Jurkat, Clone E6-1 (cell line): Measurements from ENCODE around the gene MYBPH.
A peak's percentile ranks its signal among the peaks of the same experiment; 100 is the strongest.

Experiments used
- DNase-seq: peaks from one replicate; pipeline ENCODE4 v3.0.0-alpha.2; 2011; ENCODE audit warnings: low read depth, low spot score
- H3K4me3 ChIP-seq: 2 replicates; pipeline ENCODE4 v1.5.1; 2011; ENCODE audit warnings: mild to moderate bottlenecking, low read length, control low read depth, moderate library complexity

MYBPH gene

DNA sequence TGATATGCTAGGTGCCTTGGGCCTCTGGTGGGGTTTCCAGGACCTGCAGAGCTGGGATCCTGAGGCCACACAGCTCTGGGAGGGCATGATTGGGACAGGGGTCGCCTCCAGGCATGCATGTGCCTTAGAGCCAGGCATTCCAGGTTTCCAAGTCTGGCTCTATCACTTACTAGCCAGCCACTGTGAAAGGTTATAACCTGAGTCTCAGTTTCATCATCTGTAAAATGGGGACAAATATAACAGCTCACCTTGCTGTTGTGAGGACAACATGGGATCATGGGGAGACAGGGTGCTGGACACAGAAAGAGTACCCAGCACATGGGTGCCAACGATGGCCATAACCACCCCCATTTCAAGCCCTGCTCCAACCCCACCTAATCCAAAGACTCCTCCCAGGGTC, 8.2 kb upstream of the MYBPH start:
- H3K4me3 ChIP-seq = no peak overlapping the region
- no peak for DNase-seq

DNA sequence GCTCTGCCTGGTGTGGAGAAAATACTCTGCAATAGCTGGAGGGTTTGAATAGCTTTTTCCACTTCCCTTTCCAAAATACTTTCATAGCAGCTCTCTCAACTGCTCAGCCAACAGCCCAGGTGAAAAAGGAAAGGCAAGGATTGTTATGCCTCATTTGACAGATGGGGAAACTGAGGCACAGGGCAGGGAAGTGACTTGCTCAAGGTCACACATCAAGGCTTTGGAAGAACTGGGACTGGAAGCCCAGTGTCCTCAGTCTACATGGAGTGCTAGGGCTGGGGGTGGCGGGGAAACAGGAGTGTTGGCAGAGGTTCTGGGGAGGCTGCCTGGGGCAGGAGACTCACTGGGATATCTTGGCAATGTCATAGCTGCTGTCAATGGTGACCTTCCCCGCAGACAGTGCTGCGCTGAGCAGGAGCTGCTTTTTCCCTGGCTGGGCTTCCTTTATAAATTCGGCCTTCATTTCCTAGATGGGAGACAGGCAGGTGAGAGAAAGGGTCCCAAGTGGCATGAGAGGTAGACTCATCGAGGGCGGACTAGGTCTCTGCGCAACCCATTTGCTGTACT, 6.8 kb upstream of the MYBPH start:
- no peak for DNase-seq
- H3K4me3 ChIP-seq = no peak overlapping the region

- no peak for DNase-seq
- no peak overlapping the region for H3K4me3 ChIP-seq
These were observed 6.2 kb upstream of the MYBPH start for GRCh38 chr1:203181586-203182386.

DNA sequence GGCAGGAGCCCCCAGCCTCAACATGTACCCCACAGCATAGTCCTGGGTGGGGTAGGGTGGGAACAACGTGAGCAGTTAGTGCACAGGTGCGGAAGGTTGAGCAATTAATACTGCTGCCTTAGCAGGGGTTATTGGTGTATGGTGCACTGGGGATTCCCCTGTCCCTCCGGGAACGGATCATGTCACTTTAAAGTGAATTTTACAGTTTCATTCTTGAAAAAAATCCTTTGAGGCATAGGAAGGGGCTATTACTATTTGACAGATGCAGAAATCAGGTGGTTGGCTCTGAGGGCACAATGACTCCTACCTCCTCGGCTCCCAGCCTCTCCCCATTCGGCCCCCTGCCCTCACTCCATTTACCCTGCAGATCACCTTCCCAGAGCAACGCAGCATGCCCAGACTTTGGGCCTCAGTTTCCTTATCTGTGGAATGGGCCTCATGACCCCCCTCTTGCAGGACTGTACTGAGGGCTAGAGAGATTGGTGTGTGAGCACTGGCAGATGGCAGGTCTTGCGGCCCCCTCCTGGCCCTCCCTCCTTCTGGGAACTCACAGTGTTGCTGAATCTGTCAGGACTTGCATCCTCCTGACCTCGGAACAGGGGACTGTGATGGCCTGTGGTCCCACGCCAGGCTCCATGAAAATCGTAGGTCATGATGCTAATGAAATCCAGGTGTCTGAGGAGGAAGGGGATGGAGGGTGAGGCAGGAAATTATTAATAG, 5.1 kb upstream of the MYBPH start:
- no peak overlapping the region for H3K4me3 ChIP-seq
- no peak for DNase-seq

GRCh38 chr1:203179667-203180005, 4.0 kb upstream of the MYBPH start:
- no peak for DNase-seq
- H3K4me3 ChIP-seq = no peak overlapping the region

DNA sequence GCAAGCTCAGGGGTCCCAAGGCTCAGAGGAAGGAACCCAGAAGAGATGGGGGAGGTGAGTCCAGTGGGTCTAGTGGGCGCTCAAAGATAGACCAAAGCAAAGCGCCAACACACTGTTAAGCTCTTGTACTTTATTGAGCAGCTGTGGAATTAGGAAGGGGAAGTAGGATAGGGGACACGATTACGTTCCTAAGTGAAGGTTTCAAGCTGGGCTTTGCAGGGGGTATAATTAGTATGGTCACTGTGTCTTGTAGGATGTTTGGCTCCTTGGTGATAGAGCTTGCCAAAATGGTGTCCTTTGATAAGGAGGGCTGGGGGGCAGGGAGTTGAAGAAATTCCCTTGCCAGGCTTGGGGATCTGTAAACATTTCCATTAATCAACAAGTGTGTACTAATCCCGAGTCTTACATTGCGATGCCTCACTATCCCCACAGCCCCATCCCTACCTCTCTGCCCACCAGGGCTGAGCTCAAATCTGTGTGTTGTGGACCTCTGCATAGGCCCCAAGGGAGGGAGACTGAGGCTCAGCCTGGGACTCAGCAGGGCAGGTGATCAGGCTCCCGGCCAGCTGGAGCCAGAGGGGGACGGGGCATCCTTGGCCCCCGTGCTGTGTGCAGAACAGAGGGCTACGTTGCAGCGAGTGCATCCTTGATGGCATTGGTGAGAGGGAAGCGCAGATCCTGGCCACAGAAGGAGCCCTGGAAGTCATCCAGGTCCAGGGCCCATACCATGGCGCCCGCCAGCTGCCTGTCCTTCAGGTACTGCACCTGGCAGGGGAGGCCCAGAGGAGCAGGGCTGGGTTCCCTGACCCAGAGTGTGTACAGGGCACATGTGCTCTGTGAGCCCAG, 3.4 kb upstream of the MYBPH start:
- DNase-seq = no peak
- no peak overlapping the region for H3K4me3 ChIP-seq

DNA sequence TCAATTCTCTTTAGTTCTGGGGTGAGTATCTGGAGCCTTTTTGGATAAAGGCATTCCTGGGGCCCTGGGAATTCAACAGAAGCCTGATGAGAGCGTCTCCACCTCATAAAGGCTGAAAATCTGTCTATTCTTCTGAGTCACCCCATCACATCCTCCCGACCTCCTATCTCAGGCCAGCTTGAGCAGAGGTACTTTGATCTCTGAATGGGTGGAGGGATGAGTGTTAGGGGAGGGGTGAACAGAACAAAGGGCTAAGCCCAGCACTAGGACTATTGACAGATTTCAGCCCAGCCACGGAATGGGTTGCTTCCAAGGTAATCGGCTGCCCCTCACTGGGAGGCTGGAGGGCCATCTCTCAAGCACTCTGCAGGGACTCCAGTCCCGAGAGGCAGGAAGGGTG, 2.5 kb upstream of the MYBPH start:
- no peak overlapping the region for H3K4me3 ChIP-seq
- peak; percentile 10 for DNase-seq

GRCh38 chr1:203177470-203178039, 1.9 kb upstream of the MYBPH start:
- H3K4me3 ChIP-seq = no peak overlapping the region
- no peak for DNase-seq

DNA sequence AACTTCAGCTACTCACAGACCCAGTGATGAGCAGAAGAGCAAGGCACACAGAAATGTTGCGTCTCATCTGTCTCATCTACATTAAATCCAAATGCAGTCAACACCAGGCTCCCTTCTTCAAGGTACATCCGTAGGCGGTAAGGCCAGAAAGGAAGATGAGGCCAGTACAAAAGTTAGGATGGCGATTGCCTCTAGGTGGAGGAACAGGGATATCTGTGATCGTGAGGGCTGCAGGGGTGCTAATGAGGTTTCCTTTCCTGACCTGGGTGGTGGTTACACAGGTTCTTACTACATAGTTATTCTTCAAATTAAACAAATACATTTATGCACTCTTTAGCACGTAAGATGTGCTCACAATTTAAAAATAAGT, 1.4 kb upstream of the MYBPH start:
- no peak for DNase-seq
- H3K4me3 ChIP-seq = no peak overlapping the region

- no peak for DNase-seq
- H3K4me3 ChIP-seq = no peak overlapping the region
These were observed 828 bp upstream of the MYBPH start for GRCh38 chr1:203176273-203177035.

GRCh38 chr1:203175827-203176241, 208 bp upstream of the MYBPH start:
- no peak for DNase-seq
- H3K4me3 ChIP-seq = no peak overlapping the region

DNA sequence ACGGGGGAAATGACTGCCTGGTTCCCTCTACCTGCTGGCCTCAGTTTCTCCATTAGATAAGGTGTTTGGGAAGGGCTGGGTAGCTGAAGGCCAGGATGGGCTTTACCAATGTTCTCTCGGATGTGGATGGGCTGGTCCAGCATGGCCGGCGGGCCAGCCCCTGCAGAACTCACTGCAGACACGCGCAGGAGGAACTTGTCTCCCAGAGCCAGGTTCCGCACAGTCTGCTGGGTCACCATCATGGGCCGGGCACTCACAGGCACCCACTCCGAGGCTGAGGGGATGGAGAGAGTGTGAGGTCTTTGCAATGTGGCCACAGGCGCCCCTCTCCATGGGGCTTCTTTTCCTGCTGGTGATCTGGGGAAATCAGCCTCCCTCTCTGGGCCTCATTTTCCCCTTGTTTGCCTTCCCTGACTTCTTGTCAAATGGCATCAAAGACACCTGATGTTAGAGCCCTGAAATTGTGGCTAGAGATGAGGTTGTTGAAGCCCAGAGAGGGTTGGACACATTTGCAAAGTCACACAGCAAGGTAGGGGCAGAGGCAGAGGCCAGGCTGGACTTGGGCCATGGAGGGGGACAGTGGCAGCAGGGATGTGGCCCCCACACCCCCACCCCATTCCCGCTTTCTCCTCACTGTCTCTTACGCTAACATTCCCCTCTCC, 1.2 kb downstream of the MYBPH start:
- no peak for DNase-seq
- no peak overlapping the region for H3K4me3 ChIP-seq

DNA sequence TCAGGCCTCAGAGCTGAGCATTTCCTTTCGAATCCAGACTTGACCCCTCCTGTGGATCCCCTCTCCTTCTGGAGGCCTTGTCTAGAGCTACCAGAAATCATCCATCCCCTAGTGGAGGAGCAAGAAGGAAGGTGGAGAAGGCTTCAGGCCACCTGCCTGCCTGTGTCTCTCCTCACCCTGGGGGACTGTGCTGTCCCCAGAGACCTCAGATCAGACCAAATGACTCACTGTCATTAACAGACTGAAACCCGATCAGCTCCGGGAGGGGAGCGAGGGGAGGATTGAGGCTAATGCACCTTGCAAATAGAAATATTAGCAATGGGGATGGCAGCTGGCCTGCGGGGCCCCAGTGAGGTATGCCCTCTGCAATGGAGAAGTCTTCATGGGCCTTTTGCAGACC, 2.1 kb downstream of the MYBPH start:
- no peak overlapping the region for H3K4me3 ChIP-seq
- no peak for DNase-seq

- DNase-seq = no peak
- no peak overlapping the region for H3K4me3 ChIP-seq
These were observed 2.5 kb downstream of the MYBPH start for GRCh38 chr1:203173011-203173555.

GRCh38 chr1:203172184-203173010, 3.2 kb downstream of the MYBPH start:
- H3K4me3 ChIP-seq = no peak overlapping the region
- peak; percentile 24 for DNase-seq

GRCh38 chr1:203171341-203172183, 4.1 kb downstream of the MYBPH start:
- H3K4me3 ChIP-seq = no peak overlapping the region
- DNase-seq = no peak
